ENCODE results near the gene APPL2. TPM values are rescaled to one million over a fixed set of nuclear protein-coding genes. Genes with fewer than 3 reads are reported as not detected.

The APPL2 gene
- total RNA-seq, 1 donor from 2014 or later, result 35.6 TPM

DNA sequence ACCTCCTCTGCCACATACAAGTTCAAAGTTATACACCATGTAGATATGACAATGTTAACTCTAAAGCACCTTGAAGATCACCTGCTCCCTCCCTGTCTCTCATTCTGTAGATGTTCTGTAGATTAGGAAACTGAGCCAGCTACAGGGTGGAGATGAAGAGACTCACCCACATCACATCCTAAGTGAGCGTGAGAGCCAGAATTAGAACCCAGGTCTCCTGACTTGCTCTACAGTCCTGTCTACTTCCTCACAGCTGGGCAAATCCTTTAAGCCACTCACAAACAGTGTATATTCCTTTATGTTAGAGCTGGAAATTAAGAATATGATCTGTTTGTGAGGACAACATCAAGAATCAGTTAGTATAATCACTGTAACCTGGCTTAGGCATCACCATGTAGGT, 1.8 kb downstream of the APPL2 start:
- H3K27ac Mint-ChIP-seq (ENCODE audit: unreplicated experiment), result no peak overlapping the region
- no peaks in the 10 kb centered on the region for H3K9me3 Mint-ChIP-seq (ENCODE audit: unreplicated experiment)
- DNase-seq, result no peak
- TF ChIP-seq, protein P1, sequence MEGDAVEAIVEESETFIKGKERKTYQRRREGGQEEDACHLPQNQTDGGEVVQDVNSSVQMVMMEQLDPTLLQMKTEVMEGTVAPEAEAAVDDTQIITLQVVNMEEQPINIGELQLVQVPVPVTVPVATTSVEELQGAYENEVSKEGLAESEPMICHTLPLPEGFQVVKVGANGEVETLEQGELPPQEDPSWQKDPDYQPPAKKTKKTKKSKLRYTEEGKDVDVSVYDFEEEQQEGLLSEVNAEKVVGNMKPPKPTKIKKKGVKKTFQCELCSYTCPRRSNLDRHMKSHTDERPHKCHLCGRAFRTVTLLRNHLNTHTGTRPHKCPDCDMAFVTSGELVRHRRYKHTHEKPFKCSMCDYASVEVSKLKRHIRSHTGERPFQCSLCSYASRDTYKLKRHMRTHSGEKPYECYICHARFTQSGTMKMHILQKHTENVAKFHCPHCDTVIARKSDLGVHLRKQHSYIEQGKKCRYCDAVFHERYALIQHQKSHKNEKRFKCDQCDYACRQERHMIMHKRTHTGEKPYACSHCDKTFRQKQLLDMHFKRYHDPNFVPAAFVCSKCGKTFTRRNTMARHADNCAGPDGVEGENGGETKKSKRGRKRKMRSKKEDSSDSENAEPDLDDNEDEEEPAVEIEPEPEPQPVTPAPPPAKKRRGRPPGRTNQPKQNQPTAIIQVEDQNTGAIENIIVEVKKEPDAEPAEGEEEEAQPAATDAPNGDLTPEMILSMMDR (IDR thresholded peaks at IDR 0.05; ENCODE audit: partially characterized antibody, unreplicated experiment), result no peak
- peaks cover 3% of the 10 kb centered on the region for H3K27me3 Mint-ChIP-seq (ENCODE audit: unreplicated experiment)
- peak overlapping the region; percentile 94 for H3K4me3 Mint-ChIP-seq (ENCODE audit: unreplicated experiment)
- peaks cover 17% of the 10 kb centered on the region for H3K4me1 Mint-ChIP-seq (ENCODE audit: low read depth, unreplicated experiment)
- H3K36me3 Mint-ChIP-seq (ENCODE audit: unreplicated experiment), result no peaks in the 10 kb centered on the region

DNA sequence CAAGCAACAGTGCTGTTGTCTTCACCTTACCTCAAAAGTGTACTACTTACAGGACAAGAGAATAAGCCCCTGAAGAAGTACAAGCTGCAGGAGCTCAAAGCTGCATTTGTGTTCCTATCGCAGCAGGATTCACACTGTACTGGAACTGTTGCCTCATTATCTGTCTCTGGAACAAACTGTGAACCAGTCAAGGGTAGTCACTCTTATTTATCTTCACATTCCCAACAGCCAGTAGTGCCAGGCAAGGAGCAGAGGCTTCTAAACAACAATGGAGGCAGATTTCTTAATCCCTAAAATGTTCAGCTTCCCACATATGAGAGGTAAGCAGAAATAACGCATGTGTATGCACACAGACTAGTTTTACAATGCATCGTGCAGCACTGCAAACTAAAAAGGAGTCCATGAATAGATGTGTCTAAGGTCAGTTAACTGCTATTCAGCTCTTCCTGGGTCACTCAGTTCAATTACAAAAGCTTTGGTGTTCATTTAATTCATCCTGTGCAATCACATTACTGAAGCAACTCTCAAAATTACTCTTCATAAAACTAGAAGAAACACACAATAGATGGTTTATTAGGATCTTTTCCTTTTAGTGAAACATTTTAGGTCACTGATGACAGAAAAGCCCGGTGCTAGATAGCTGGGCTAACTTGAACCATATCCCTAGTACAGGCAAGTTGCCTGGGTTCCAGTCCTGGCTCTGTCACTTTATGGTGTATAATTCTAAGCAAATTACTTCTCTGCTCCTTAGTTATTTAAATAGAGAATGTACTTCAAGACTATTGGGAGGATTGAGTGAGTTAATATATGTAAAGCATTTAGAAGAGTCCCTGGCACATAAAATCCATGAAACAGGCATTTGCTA, 2.7 kb downstream of the APPL2 start:
- no peak overlapping the region for H3K4me3 Mint-ChIP-seq (ENCODE audit: unreplicated experiment)

DNA sequence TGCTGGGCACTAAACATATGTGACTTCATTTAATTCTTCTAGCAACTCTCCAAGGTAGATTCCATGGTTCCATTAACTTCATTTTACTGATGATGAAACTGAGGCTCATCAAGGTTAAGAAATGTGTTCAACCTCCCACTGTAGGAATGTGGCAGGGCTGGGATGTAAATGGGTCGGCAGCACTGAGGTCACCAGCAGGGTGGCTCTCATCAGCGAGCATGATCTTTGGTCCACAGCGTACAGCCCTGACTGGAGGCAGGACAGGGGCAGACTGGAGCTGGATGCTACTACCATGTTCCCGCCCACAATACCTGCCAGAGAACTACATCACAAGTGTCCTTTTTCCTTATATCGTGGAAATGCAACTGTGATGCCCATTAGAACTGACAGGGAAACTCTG, 4.6 kb downstream of the APPL2 start:
- H3K27ac Mint-ChIP-seq (ENCODE audit: unreplicated experiment), result no peak overlapping the region
- TF ChIP-seq, protein P1 (IDR thresholded peaks at IDR 0.05; ENCODE audit: partially characterized antibody, unreplicated experiment), result no peak

More for the DNA sequence above, 2.7 kb downstream of the APPL2 start:
- Mint-ChIP-seq H3K27ac (ENCODE audit: unreplicated experiment) (no peak overlapping the region), H3K27me3 (ENCODE audit: unreplicated experiment) (peaks cover 3% of the 10 kb centered on the region), H3K4me1 (ENCODE audit: low read depth, unreplicated experiment) (peaks cover 17% of the 10 kb centered on the region), H3K9me3 (ENCODE audit: unreplicated experiment) (no peaks in the 10 kb centered on the region), H3K36me3 (ENCODE audit: unreplicated experiment) (no peaks in the 10 kb centered on the region)
- TF ChIP-seq, protein P1 (IDR thresholded peaks at IDR 0.05; ENCODE audit: partially characterized antibody, unreplicated experiment), result no peak
- DNase-seq, result no peak

DNA sequence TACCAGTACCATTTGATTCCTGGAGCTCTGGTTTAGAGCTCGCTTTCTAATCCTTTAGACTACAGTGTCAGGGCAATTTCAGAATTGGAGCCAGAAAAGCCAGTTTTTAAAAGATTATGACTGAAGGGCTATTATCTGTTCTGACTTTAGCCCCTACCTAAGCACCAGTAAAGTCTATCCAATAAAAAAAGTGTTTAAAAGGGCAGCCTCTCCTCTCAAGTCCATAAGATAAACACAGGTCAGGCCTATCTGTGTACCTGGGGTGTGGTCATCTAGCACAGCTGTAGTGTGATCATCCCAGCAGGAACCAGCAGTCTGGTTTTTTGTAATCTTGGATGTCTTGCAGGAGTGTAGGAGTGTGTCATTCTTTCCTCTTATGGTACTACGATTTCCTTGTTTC, 6.6 kb downstream of the APPL2 start:
- Mint-ChIP-seq H3K9me3 (ENCODE audit: unreplicated experiment) (no peaks in the 10 kb centered on the region), H3K4me1 (ENCODE audit: low read depth, unreplicated experiment) (peaks cover 9% of the 10 kb centered on the region), H3K27me3 (ENCODE audit: unreplicated experiment) (no peaks in the 10 kb centered on the region), H3K36me3 (ENCODE audit: unreplicated experiment) (no peaks in the 10 kb centered on the region), H3K27ac (ENCODE audit: unreplicated experiment) (no peak overlapping the region), H3K4me3 (ENCODE audit: unreplicated experiment) (no peak overlapping the region)
- DNase-seq, result no peak
- TF ChIP-seq, protein P1 (IDR thresholded peaks at IDR 0.05; ENCODE audit: partially characterized antibody, unreplicated experiment), result no peak

More for the DNA sequence above, 4.6 kb downstream of the APPL2 start:
- H3K27me3 Mint-ChIP-seq (ENCODE audit: unreplicated experiment), result peaks cover 3% of the 10 kb centered on the region
- no peaks in the 10 kb centered on the region for H3K9me3 Mint-ChIP-seq (ENCODE audit: unreplicated experiment)
- no peak for DNase-seq
- no peaks in the 10 kb centered on the region for H3K36me3 Mint-ChIP-seq (ENCODE audit: unreplicated experiment)
- no peak overlapping the region for H3K4me3 Mint-ChIP-seq (ENCODE audit: unreplicated experiment)
- H3K4me1 Mint-ChIP-seq (ENCODE audit: low read depth, unreplicated experiment), result peaks cover 17% of the 10 kb centered on the region

DNA sequence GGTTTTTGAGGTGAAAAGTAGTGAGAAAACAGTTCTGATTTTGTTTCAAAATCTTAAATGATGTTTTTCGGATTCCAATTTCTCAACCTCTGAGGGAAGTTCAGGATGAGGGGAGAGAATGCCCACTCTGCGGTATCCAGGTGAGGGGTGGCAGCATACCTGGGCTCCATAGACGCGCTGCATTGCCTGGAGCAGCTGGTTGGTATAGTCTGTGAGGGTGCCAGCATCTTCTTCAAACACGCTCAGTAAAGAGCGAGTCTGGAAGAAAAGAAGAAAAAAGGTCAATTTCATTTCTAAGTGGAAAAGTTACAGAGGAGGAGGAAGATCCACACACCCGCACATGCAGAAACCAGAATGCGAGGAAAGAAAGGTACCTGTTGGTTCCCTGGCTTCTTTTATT, 7.0 kb downstream of the APPL2 start:
- no peak for DNase-seq
- H3K36me3 Mint-ChIP-seq (ENCODE audit: unreplicated experiment), result no peaks in the 10 kb centered on the region
- H3K4me1 Mint-ChIP-seq (ENCODE audit: low read depth, unreplicated experiment), result peaks cover 6% of the 10 kb centered on the region
- TF ChIP-seq, protein P1 (IDR thresholded peaks at IDR 0.05; ENCODE audit: partially characterized antibody, unreplicated experiment), result no peak
- H3K9me3 Mint-ChIP-seq (ENCODE audit: unreplicated experiment), result no peaks in the 10 kb centered on the region
- H3K27ac Mint-ChIP-seq (ENCODE audit: unreplicated experiment), result no peak overlapping the region
- no peaks in the 10 kb centered on the region for H3K27me3 Mint-ChIP-seq (ENCODE audit: unreplicated experiment)
- no peak overlapping the region for H3K4me3 Mint-ChIP-seq (ENCODE audit: unreplicated experiment)

Measured in glutamatergic neuron (in vitro differentiated cells).